K562 (cell line): ENCODE data around the gene STRA6. TPM values are rescaled to one million over a fixed set of nuclear protein-coding genes. Genes with fewer than 3 reads are reported as not detected.
A peak's percentile ranks its signal among the peaks of the same experiment; 100 is the strongest.

ENCODE experiments used
- ATAC-seq: fragments of 200-7000 bp; cut with Tn5 transposase; 3 replicates; pipeline ENCODE4 v1.9.1; 2020; ENCODE audit warnings: moderate library complexity
- BruUV-seq: library from RNA; stranded (reverse); fragments of 400-500 nt; replicated peaks from 2 replicates; lab custom pipeline; 2021; lab: Mats Ljungman, UMichigan
- CTCF ChIA-PET: fragments of 300-600 bp; formaldehyde crosslinking; extraction: SDS; loops from one replicate; lab custom pipeline; 2021; ENCODE audit warnings: low intra/inter-chr PET ratio; lab: Yijun Ruan, JAX
- POLR2A ChIA-PET: fragments of 300-600, 350-650 bp; sonication (Branson Sonifier 250); formaldehyde crosslinking; extraction: SDS; loops from one replicate; lab custom pipeline; 2021; ENCODE audit warnings: antibody characterized with exemption, inconsistent platforms; lab: Yijun Ruan, JAX
- DNase-seq, 4 experiments: peaks; one replicate each; pipeline versions ENCODE4 v3.0.0 to v3.0.0-alpha.2; 2011 to 2018; ENCODE audit warnings: low spot score in 3 of 4, mixed read lengths in 3 of 4; ENCODE audit errors: extremely low read depth in 1 of 4
- FAIRE-seq: peaks from 2 replicates; lab custom pipeline; 2011; peaks lifted over from hg19 to GRCh38; lab: Jason Lieb, UNC
- H2AFZ ChIP-seq: 2 replicates; pipeline ENCODE4 v1.6.0; 2011; ENCODE audit warnings: low read depth, low read length, control low read depth, inconsistent platforms
- H3K27ac ChIP-seq: fragments of 200-600 bp; 3 replicates; pipeline ENCODE4 v1.8.0; 2011; ENCODE audit warnings: low read depth, mild to moderate bottlenecking, control low read depth, inconsistent platforms, low read length, moderate library complexity, mixed read lengths; ENCODE audit errors: extremely low read depth
- H3K27me3 ChIP-seq, 2 experiments: fragments of 300-600 bp in 1 of 2; 2 replicates in 1 of 2; 3 replicates in 1 of 2; pipeline versions ENCODE4 v1.6.0 to v1.8.0; 2011; ENCODE audit warnings: inconsistent platforms in 2 of 2, low read length in 2 of 2, mild to moderate bottlenecking in 1 of 2, mixed read lengths in 1 of 2, moderate library complexity in 1 of 2; ENCODE audit not compliant: control insufficient read depth in 2 of 2, insufficient read depth in 2 of 2
- H3K36me3 ChIP-seq: fragments of 300-600 bp; 3 replicates; pipeline ENCODE4 v1.8.0; 2011; ENCODE audit warnings: mild to moderate bottlenecking, low read length, inconsistent platforms; ENCODE audit not compliant: control insufficient read depth, insufficient read depth
- H3K4me1 ChIP-seq, 2 experiments: fragments of 200-600 bp in 1 of 2; replicated peaks in 1 of 2; 2 replicates in 1 of 2; 3 replicates in 1 of 2; pipeline versions ENCODE4 v1.5.1 to v1.8.0; 2011; ENCODE audit warnings: inconsistent platforms in 2 of 2, low read length in 2 of 2, mild to moderate bottlenecking in 1 of 2, mixed read lengths in 1 of 2, moderate library complexity in 1 of 2; ENCODE audit not compliant: control insufficient read depth in 2 of 2, insufficient read depth in 2 of 2
- H3K4me2 ChIP-seq: 2 replicates; pipeline ENCODE4 v1.6.1; 2011; ENCODE audit warnings: low read length, control low read depth, inconsistent platforms, mixed read lengths; ENCODE audit not compliant: insufficient read depth
- H3K4me3 ChIP-seq: fragments of 200-600 bp; sonication (generic), shearing (Covaris generic); 2 replicates; pipeline ENCODE4 v1.5.1; 2016; ENCODE audit warnings: control low read depth, inconsistent platforms
- H3K79me2 ChIP-seq: fragments of 200-600 bp; 3 replicates; pipeline ENCODE4 v1.8.0; 2011; ENCODE audit warnings: low read length, inconsistent platforms; ENCODE audit not compliant: control insufficient read depth, insufficient read depth
- H3K9ac ChIP-seq, 2 experiments: 2 replicates each; pipeline versions ENCODE4 v1.6.0 to v1.6.1; 2011; ENCODE audit warnings: low read depth in 2 of 2, low read length in 2 of 2, control low read depth in 1 of 2, inconsistent platforms in 1 of 2, mild to moderate bottlenecking in 1 of 2, mixed read lengths in 1 of 2; ENCODE audit not compliant: insufficient read depth in 1 of 2
- H3K9me1 ChIP-seq: one replicate; pipeline ENCODE4 v1.6.0; 2011; ENCODE audit warnings: inconsistent platforms, mild to moderate bottlenecking, low read length, moderate library complexity; ENCODE audit not compliant: control insufficient read depth, insufficient read depth
- H3K9me3 ChIP-seq: replicated peaks from 2 replicates; pipeline ENCODE4 v1.5.1; 2011; ENCODE audit warnings: low read depth, low read length, inconsistent platforms; ENCODE audit not compliant: control insufficient read depth, insufficient read depth
- H4K20me1 ChIP-seq: replicated peaks from 2 replicates; pipeline ENCODE4 v1.6.1; 2011; ENCODE audit warnings: low read length, inconsistent platforms, mixed read lengths; ENCODE audit not compliant: control insufficient read depth, insufficient read depth
- ARID1B ChIP-seq: fragments of 450-650 bp; IDR thresholded peaks from 2 replicates; pipeline ENCODE4 v1.6.1; 2016; ENCODE audit warnings: antibody characterized with exemption, mild to moderate bottlenecking, inconsistent platforms
- CBFA2T2 ChIP-seq: fragments of 450-650 bp; conservative IDR thresholded peaks from 2 replicates; pipeline ENCODE4 v1.6.1; 2017; ENCODE audit warnings: mild to moderate bottlenecking
- CBFA2T3 ChIP-seq: fragments of 450-650 bp; IDR thresholded peaks from 2 replicates; pipeline ENCODE4 v1.6.1; 2017
- CSDE1 ChIP-seq, 2 experiments: fragments of 450-650 bp; IDR thresholded peaks; 2 replicates each; pipeline ENCODE4 v1.6.1; 2016; ENCODE audit warnings: mild to moderate bottlenecking in 1 of 2
- DDX20 ChIP-seq: fragments of 450-650 bp; IDR thresholded peaks from 2 replicates; pipeline ENCODE4 v1.6.1; 2016; ENCODE audit warnings: missing genetic modification characterization, low read depth, mild to moderate bottlenecking, missing compliant biosample characterization, moderate library complexity
- NFATC3 ChIP-seq: fragments of 450-650 bp; IDR thresholded peaks from 2 replicates; pipeline ENCODE4 v1.6.1; 2017; ENCODE audit warnings: mild to moderate bottlenecking
- PRMT5 ChIP-seq: sonication (generic); formaldehyde crosslinking; IDR thresholded peaks from 2 replicates; pipeline ENCODE4 v1.5.0; 2020; ENCODE audit warnings: missing genetic modification reagents
- RFX5 ChIP-seq: IDR thresholded peaks from 2 replicates; pipeline ENCODE4 v1.6.1; 2011; ENCODE audit warnings: low read depth, mild to moderate bottlenecking, improper control_type of control experiment, low read length
- SNIP1 ChIP-seq: fragments of 450-650 bp; IDR thresholded peaks from 2 replicates; pipeline ENCODE4 v1.7.1; 2017; ENCODE audit warnings: low read depth, mild to moderate bottlenecking
- SRSF9 ChIP-seq: fragments of 200-400 bp; formaldehyde crosslinking; IDR thresholded peaks from 2 replicates; pipeline ENCODE4 v1.6.1; 2017; ENCODE audit warnings: low read depth, low read length, borderline replicate concordance
- TCF3 ChIP-seq: sonication (generic); formaldehyde crosslinking; IDR thresholded peaks from 2 replicates; pipeline ENCODE4 v1.4.0; 2020; ENCODE audit warnings: mild to moderate bottlenecking, missing genetic modification reagents
- ZNF57 ChIP-seq: fragments of 450-650 bp; formaldehyde crosslinking; IDR thresholded peaks from 2 replicates; pipeline ENCODE4 v1.4.0; 2020; ENCODE audit warnings: mild to moderate bottlenecking, moderate library complexity
- ZNF583 ChIP-seq: fragments of 250-450 bp; sonication (Bioruptor Pico); IDR thresholded peaks from 2 replicates; pipeline ENCODE4 v1.4.0; 2020
- ZNF584 ChIP-seq: fragments of 200-800 bp; sonication (Bioruptor generic); IDR thresholded peaks from 2 replicates; pipeline ENCODE4 v1.6.1; 2016; ENCODE audit warnings: low read depth, mild to moderate bottlenecking, missing genetic modification characterization, missing compliant biosample characterization
- ZNF586 ChIP-seq: fragments of 450-650 bp; formaldehyde crosslinking; conservative IDR thresholded peaks from 2 replicates; pipeline ENCODE4 v1.4.0; 2020; ENCODE audit warnings: mild to moderate bottlenecking, moderate library complexity
- WGBS: fragments of 100-300 bp; shearing (Covaris generic); methylation state at CpG from one replicate; pipeline ENCODE4 v1.1.6; 2016; ENCODE audit warnings: low coverage, mixed read lengths; ENCODE audit not compliant: insufficient coverage; ENCODE audit errors: missing lambda C conversion rate; 5-methylcytosine and 5-hydroxymethylcytosine counted together
- in situ Hi-C: fragments of 300-500 bp; cut with MboI; formaldehyde crosslinking; loops from 4 replicates; pipeline ENCODE4 v1.15.0; 2018; ENCODE audit warnings: inconsistent platforms, mixed read lengths
- intact Hi-C: fragments of 100-400 bp; cut with micrococcal nuclease; formaldehyde crosslinking; loops from 2 replicates; pipeline ENCODE4 v1.14.2; 2022
- polyA plus RNA-seq, 8 experiments: library from polyadenylated mRNA; depleted of rRNA in 4 of 8; stranded (reverse) in 5 of 8; unstranded in 3 of 8; fragments of >200 nt; fragmentation: Nextera tagmentation in 2 of 8; fragmentation: Illumina TruSeq in 1 of 8; extraction: Ambion mirVana in 2 of 8; extraction: Trizol in 1 of 8; gene quantifications; 2 replicates each; pipeline versions ENCODE4 v1.2.1 to v1.2.3, GENCODE V29; 2011 to 2014; ENCODE audit warnings: inconsistent platforms in 1 of 8, missing spikeins in 1 of 8
- total RNA-seq, 7 experiments: library from RNA; depleted of rRNA in 6 of 7; stranded (reverse); fragments of >200 nt in 6 of 7; fragmentation: Illumina TruSeq in 2 of 7; extraction: Trizol in 2 of 7; gene quantifications; 2 replicates each; pipeline versions ENCODE4 v1.2.1 to v1.2.3, GENCODE V29; 2011 to 2021; ENCODE audit warnings: low replicate concordance in 1 of 7
- TF ChIP-seq, protein P1 (sequence below): sonication (generic); formaldehyde crosslinking; IDR thresholded peaks from 2 replicates; pipeline ENCODE4 v1.8.0; 2022; ENCODE audit warnings: mild to moderate bottlenecking, low read depth, missing genetic modification reagents
- TF ChIP-seq, protein P2 (sequence below): sonication (generic); formaldehyde crosslinking; IDR thresholded peaks from 2 replicates; pipeline ENCODE4 v1.9.0; 2022; ENCODE audit warnings: mild to moderate bottlenecking, missing genetic modification reagents
- TF ChIP-seq, protein P3 (sequence below): sonication (generic); formaldehyde crosslinking; IDR thresholded peaks from 2 replicates; pipeline ENCODE4 v1.9.0; 2022; ENCODE audit warnings: mild to moderate bottlenecking, missing genetic modification reagents
- TF ChIP-seq, protein P4 (sequence below), 2 experiments: fragments of 450-650 bp; conservative IDR thresholded peaks; 2 replicates each; pipeline ENCODE4 v1.6.1; 2017; ENCODE audit warnings: mild to moderate bottlenecking in 2 of 2, moderate library complexity in 2 of 2
- TF ChIP-seq, protein P5 (sequence below): sonication (generic); formaldehyde crosslinking; IDR thresholded peaks from 2 replicates; pipeline ENCODE4 v1.8.1; 2023; ENCODE audit warnings: mild to moderate bottlenecking, missing genetic modification reagents, moderate library complexity

The STRA6 gene
- total and polyA plus RNA-seq, 9 of the 15 experiments (the other 6 are each of a cell fraction or from before 2014, with no cell fraction given) = 0.04 to 2.0 (median 0.43) TPM; not detected in 2

DNA sequence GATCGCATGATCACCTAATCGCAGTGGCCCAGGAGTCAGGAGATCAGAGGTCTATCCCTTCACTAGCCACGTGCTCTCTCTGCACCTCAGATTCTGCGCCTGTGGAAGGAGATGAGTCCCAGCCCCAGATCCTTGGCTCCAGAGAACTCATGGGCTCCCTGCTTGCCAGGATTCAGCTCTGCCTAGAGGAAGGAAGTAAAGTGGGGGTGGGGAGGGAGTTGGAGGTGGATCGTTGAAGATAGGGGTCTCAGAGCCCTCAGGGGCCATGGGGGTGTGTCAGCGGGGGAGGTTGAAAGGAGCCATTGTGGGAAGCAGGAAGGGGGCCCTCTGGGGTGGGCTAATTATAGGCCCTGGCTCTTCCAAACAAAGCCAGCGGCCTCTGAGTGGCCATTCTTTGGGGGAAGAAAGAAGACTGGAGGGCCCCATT lies 11.3 kb upstream of the STRA6 start:
- Histone ChIP-seq H2AFZ (peak overlapping the region; percentile 9; the same call in 1 of the 2 replicates), H3K9ac (peak overlapping the region; percentile 25 to 64; a peak in 3 of 4 replicates), H3K36me3 (no peaks in the 10 kb centered on the region), H3K9me1 (no peaks in the 10 kb centered on the region), H3K4me1 (peaks cover 3 to 9% of the 10 kb centered on the region in 2 experiments; a peak in 2 of 5 replicates), H3K4me2 (no peak overlapping the region; the same call in 1 of the 2 replicates), H3K27ac (no peak overlapping the region; the same call in 2 of the 3 replicates), H3K4me3 (no peak overlapping the region), H3K9me3 (no peaks in the 10 kb centered on the region), H3K27me3 (peaks cover 9 to 39% of the 10 kb centered on the region in 2 experiments; a peak in 3 of 5 replicates), H3K79me2 (no peaks in the 10 kb centered on the region), H4K20me1 (peaks cover 7% of the 10 kb centered on the region; the same call in 1 of the 2 replicates)
- no peak for FAIRE-seq
- in situ Hi-C loops = no loop called here
- BruUV-seq = no TSS peak
- POLR2A ChIA-PET = no interaction called here
- intact Hi-C loops = no loop called here
- 12% methylated on average over 7 of the region's 7 CpGs for WGBS
- ATAC-seq = 0 out of 3 replicates have a peak, but pooled peaks have one; percentile 32
- CTCF ChIA-PET = no interaction called here
- peak; percentile 31 to 65 (median 41) for DNase-seq
- TF ChIP-seq CBFA2T2 (peak; percentile 40), CBFA2T3 (peak; percentile 65), PRMT5 (CRISPR knock-in tag) (no peak), SRSF9 (no peak), ZNF583 (CRISPR knock-in tag) (0 out of 2 replicates have a peak, but pooled peaks have one; percentile 20), NFATC3 (no peak), ZNF57 (CRISPR knock-in tag) (no peak), TCF3 (CRISPR knock-in tag) (peak; percentile 23), ZNF586 (CRISPR knock-in tag) (no peak), RFX5 (no peak), ARID1B (peak; percentile 40; the same call in 1 of the 2 replicates), CSDE1 (IDR thresholded peaks at IDR 0.05) (no peak), ZNF584 (no peak), SNIP1 (no peak), DDX20 (tag) (no peak)
- TF ChIP-seq, protein P1, sequence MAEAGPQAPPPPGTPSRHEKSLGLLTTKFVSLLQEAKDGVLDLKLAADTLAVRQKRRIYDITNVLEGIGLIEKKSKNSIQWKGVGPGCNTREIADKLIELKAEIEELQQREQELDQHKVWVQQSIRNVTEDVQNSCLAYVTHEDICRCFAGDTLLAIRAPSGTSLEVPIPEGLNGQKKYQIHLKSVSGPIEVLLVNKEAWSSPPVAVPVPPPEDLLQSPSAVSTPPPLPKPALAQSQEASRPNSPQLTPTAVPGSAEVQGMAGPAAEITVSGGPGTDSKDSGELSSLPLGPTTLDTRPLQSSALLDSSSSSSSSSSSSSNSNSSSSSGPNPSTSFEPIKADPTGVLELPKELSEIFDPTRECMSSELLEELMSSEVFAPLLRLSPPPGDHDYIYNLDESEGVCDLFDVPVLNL (CRISPR knock-in tag) = no peak
- TF ChIP-seq, protein P2, sequence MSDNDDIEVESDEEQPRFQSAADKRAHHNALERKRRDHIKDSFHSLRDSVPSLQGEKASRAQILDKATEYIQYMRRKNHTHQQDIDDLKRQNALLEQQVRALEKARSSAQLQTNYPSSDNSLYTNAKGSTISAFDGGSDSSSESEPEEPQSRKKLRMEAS (CRISPR knock-in tag) = peak; percentile 83
- TF ChIP-seq, protein P3, sequence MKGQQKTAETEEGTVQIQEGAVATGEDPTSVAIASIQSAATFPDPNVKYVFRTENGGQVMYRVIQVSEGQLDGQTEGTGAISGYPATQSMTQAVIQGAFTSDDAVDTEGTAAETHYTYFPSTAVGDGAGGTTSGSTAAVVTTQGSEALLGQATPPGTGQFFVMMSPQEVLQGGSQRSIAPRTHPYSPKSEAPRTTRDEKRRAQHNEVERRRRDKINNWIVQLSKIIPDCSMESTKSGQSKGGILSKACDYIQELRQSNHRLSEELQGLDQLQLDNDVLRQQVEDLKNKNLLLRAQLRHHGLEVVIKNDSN = peak; percentile 71; the same call in 1 of the 2 replicates
- TF ChIP-seq, protein P4, sequence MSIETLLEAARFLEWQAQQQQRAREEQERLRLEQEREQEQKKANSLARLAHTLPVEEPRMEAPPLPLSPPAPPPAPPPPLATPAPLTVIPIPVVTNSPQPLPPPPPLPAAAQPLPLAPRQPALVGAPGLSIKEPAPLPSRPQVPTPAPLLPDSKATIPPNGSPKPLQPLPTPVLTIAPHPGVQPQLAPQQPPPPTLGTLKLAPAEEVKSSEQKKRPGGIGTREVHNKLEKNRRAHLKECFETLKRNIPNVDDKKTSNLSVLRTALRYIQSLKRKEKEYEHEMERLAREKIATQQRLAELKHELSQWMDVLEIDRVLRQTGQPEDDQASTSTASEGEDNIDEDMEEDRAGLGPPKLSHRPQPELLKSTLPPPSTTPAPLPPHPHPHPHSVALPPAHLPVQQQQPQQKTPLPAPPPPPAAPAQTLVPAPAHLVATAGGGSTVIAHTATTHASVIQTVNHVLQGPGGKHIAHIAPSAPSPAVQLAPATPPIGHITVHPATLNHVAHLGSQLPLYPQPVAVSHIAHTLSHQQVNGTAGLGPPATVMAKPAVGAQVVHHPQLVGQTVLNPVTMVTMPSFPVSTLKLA (conservative IDR thresholded peaks at IDR 0.05) = 0 out of 4 replicates have a peak, but pooled peaks of 1 of the 2 experiments have one; percentile 33
- TF ChIP-seq, protein P5, sequence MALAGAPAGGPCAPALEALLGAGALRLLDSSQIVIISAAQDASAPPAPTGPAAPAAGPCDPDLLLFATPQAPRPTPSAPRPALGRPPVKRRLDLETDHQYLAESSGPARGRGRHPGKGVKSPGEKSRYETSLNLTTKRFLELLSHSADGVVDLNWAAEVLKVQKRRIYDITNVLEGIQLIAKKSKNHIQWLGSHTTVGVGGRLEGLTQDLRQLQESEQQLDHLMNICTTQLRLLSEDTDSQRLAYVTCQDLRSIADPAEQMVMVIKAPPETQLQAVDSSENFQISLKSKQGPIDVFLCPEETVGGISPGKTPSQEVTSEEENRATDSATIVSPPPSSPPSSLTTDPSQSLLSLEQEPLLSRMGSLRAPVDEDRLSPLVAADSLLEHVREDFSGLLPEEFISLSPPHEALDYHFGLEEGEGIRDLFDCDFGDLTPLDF (CRISPR knock-in tag) = no peak
